Heart left ventricle (tissue), 13 donors: ENCODE data around the gene CST2.
"Not testable (repeated sequence)": the region's sequence is repeated elsewhere in the genome, so short reads cannot be mapped to it uniquely, and the experiment has no call there.

ENCODE experiments used
- POLR2A ChIP-seq, 2 donors: fragments of 450-650 bp; IDR thresholded peaks; one replicate each; pipeline ENCODE4 v1.6.1; 2017; ENCODE audit warnings: antibody characterized with exemption in 2 of 2, mild to moderate bottlenecking in 2 of 2, moderate library complexity in 2 of 2
- TF ChIP-seq, protein P1 (sequence below), 12 donors: fragments of 200-600 bp; sonication (generic) in 4 of 12; IDR thresholded peaks; one replicate each; pipeline versions ENCODE4 v1.5.0 to v1.8.0; 2018 to 2022; ENCODE audit warnings: antibody characterized with exemption in 12 of 12, mild to moderate bottlenecking in 5 of 12
- donor health status: ischemic (EF 13 %, LVEDD 7.1; RV severe dilation, severe dysfunction).
- donor health status: DM: no; HTN: yes; CAD: no.
- donor health status: DM: no; HTN: no; CAD: no.
- donor health status: ischemic (EF 25% LVEDD 6.9; RV normal size, moderate dysfunction).
- donor health status: ischemic (EF 25% LVEDD 5.7; RV mildly dilated, moderate dysfunction).
- donor health status: ischemic (EF 35%, LVEDD 5.7; RV mildly dilated, moderate dysfunction).
- donor health status: nonischemic (EF 11% LVEDD 7.7; RV severe dilation, severe dysfunction).
- donor health status: DM: yes; HTN: yes; CAD: no.
- donor health status: PGD.
- donor health status: ischemic (EF 29% LVEDD 5.4; RV normal size, mild dysfunction).
- donor health status: nonischemic (EF 23%, LVEDD 6.1; RV moderate dilation, normal function).

DNA sequence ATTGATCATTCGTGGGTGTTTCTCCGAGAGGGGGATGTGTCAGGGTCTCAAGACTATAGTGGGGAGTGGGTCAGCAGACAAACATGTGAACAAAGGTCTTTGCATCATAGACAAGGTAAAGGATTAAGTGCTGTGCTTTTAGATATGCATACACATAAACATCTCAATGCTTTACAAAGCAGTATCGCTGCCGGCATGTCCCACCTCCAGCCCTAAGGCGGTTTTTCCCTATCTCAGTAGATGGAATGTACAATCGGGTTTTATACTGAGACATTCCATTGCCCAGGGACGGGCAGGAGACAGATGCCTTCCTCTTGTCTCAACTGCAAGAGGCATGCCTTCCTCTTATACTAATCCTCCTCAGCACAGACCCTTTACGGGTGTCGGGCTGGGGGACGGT is 34.2 kb upstream of the CST2 start:
- TF ChIP-seq, protein P1, sequence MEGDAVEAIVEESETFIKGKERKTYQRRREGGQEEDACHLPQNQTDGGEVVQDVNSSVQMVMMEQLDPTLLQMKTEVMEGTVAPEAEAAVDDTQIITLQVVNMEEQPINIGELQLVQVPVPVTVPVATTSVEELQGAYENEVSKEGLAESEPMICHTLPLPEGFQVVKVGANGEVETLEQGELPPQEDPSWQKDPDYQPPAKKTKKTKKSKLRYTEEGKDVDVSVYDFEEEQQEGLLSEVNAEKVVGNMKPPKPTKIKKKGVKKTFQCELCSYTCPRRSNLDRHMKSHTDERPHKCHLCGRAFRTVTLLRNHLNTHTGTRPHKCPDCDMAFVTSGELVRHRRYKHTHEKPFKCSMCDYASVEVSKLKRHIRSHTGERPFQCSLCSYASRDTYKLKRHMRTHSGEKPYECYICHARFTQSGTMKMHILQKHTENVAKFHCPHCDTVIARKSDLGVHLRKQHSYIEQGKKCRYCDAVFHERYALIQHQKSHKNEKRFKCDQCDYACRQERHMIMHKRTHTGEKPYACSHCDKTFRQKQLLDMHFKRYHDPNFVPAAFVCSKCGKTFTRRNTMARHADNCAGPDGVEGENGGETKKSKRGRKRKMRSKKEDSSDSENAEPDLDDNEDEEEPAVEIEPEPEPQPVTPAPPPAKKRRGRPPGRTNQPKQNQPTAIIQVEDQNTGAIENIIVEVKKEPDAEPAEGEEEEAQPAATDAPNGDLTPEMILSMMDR (IDR thresholded peaks at IDR 0.05), result not testable (repeated sequence)
- TF ChIP-seq POLR2A (IDR thresholded peaks at IDR 0.05), result not testable (repeated sequence)
